Stimulated activated CD4-positive, alpha-beta T cell treated with anti-CD3 and anti-CD28 coated beads, Interleukin-2, amount 100 ng/mL, for 48 hours (primary cell): ENCODE results near the gene OR6S1.

Source experiments
- DNase-seq, 2 donors: peaks; one replicate each; pipeline ENCODE4 v3.0.0-alpha.2; 2020

Gene OR6S1, protein sequence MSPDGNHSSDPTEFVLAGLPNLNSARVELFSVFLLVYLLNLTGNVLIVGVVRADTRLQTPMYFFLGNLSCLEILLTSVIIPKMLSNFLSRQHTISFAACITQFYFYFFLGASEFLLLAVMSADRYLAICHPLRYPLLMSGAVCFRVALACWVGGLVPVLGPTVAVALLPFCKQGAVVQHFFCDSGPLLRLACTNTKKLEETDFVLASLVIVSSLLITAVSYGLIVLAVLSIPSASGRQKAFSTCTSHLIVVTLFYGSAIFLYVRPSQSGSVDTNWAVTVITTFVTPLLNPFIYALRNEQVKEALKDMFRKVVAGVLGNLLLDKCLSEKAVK

DNA sequence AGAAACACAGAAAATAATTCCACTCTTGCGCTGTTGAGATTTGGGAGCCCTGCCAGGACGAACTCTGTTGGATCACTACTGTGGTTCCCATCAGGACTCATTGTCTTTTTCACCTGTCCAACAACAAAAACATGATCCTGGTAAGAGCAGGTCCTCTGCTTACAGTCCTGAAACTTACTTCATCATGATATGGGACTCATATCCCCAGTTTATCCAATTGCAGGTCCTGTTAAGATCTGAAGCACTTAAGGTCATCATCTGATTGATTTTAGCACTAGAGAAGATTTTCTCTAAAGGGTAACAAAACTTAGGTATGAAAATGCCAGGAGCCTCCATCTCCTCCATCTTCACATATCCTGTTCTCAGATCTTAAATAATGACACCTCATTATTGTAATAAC lies at the start of gene OR6S1:
Gene OR6S1 (minus strand): TSS at position 101 of the 400 bp plus-strand sequence. CDS start 0 bp downstream, at position 101.
- no peak for DNase-seq

DNA sequence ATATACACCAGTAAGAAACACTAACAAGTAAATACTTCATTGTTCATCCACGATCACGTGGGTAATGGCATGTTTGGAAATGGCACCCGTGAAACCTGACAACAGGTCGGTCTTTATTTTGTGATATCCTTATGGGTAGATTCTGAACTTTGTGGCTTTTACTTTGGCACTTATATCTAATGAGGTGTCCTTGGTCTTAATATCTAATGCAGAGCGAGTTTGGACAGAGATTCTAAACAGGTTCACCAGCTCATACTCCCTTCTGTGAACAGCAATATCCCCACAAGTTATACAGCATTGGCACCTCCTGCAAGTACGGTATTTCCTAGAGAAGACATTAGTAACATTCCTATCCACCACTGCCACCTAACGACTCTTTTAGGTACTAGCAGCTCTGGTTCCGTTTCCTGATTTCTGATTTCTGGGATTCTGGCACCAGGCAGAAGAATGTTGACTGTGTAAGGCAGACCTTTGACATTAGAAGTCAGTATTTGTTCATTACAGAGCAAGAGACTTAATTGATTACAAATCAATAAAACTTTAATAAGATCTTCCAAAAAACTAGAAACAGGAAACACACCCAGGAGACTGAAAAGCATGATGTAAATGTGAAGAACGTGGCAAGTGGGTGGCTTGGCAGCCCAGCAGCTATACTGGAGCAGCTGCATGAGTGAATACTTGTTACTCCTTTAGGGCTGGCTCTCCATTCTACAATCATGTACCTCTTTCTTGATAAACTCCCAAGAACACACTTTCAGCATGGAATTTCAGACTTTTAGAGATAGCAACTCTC lies 49.6 kb upstream of the OR6S1 start:
- peak; percentile 20 to 28 for DNase-seq

DNA sequence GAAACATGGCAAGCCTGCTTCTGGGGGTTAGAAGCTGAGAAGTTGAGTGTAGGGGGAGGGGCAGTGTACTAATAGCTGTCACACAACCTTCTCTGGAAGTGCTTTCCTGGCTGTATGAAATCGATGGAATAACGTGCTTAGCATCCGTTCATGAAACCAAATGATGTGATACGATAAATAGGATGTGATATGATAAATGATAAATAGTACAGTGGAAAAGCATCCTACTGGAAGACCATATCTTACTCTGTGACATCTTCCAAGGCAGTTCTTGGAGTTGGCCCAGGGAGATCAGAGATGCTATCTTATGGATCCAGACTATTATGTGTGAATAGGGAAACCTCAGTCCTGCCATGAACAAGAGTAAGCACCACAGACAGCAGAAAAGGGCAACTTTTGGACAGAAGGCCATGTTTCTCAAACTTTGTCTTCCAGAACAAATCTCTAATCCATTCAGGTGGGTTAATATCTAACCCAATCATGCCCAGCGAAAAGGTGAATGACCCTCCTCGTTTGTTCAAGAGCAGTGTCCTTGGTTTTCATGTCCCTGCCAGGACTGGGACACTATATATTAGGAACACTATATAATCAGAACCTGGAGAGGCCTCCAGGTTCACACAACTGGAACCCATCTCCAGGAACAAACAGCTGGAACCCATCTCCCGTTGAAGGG lies 46.8 kb upstream of the OR6S1 start, which contains the start of gene ANG:
Gene ANG (plus strand): TSS at position 598 of the 673 bp plus-strand sequence. CDS start 4,801 bp downstream, outside the sequence.
- DNase-seq, result no peak

DNA sequence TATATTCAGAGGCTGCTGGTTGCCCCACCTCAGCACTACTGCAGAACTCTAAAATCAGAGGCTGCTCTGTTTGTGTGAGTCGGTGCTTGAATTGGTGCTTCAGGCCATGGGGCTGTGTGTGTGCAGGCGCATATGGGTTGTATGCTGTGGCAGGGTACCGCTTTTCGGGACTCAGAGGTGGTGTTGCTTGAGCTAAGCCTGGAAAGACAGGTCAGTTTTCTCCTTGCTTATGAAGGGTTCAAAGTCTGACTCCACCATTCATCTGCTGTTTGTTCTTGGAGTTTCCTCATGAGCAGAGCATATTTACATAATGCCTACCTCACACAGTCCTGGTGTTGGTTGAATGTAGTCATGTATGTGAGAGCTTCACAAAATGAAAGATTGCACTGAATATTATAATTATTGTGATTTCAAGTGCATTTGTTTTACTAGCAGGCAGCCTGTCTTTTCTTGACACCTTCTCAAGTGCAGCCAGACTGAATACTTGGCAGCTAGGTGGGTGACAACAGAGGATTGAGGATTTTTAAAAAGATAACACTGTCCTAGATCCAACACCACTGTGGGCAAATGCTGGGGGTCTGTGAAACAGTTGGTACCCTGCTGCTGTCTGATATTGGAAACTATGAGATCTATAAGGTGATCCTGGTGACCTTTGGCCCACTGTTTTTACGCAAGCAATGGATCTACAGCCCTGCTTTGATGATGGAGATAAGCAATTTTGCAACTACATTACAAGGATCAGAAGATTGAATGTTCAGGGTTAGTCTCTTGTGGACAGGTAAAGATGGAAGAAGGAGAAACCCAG lies 46.1 kb upstream of the OR6S1 start:
- DNase-seq, result no peak

DNA sequence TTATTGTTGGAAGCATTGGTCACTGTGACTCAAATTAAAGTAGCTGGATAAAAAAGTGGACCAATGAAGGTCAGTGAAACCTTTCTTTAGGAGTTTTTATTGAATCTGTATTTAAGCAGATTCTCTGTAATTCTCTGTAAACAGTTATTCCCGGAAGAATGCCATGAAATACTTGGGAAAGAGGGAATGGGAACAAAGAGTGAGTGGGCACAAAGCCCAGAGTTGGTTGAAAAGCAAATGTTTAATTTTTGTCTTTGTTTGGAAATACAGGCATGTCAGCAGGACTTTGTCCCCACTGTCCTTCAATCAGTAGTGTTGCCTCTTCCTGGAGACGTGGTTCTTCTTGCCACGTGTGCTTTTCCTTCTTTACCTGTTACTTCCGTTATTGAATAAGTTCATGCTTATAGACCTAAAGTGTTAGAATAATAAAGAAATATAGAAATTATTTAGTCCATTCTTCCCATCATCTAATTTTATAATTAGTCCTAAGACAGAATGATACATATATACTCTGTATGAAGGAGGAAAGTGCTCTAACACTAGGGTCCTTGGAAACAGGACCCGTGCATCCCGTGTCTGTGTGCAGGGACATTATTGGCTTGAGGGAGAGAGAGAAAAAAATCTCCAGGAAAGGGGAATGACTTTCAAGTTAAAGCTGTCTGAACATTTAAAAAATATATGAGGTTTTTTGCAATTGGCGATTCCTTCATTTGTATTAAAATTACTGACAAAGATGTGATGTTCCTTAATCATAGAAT lies 45.1 kb upstream of the OR6S1 start:
- DNase-seq, result no peak

DNA sequence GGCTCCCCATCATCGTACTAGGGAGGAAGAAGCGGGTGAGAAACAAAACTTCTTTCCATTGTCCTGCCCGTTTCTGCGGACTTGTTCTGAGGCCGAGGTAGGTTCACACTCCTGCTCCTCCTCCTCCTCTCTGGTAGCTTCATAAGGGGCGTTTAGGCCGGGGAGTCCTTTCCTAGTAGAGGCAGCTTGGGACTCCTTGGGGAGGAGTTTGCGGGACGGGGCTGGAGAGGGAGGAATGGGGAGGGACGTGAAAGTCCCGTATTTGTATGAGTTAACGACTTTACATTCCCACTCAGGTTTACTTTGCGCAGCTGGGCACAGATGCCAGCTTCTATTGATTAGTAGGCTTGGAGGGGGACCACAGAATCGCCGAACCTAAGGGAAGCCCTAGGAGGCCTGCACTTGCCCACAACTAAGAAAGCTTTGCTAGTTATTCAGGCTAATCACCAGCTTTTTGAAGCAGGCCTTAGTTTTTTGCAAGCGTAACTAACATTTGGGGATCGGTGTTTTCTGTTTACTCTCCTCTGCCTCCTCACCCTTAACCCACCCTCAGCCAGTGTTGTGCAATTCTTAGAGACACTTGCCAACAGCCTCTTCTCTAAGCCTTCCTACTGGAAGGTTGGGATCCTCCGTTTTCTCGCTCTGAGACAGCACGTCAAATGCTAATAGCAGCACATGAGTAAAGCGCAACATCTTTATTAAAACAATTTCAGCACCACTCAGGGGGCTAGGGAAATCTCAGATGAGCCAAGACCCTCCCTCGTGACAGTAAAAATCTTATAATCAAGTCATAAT lies 43.4 kb upstream of the OR6S1 start:
- DNase-seq, result no peak

DNA sequence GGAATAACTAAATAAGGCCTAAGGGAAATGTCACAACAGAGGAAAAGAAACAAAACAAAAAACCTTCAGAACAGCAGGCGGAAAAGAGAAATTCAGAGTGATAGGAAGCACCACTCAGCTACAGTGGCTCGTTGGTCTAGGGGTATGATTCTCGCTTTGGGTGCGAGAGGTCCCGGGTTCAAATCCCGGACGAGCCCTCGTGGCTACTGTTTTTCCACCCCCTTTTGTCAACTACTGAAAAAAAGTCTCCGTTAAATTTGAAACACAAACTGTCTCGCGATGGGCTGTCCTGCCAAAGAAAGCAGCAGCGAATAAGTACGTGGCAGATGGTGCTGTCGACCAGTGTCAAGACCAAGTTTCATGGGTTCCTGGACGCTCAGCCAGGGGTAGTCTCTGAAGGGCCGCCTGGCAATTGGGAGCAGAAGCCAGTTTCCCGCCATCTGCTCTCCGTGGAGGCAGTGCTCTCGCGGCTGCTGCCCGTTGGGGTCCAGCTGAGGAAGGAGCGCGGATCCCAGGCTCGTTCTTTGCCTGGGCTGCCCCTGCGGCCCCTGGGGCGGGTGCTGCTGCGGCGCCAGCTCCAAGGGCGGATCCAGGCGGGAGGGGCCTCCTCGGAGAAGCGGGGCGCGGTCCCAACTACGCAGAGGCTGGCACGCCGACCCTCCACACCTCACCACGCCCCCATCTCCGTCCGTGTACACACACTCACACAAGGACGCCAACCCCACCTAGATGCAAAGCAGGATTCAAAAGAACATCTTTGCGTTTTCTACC lies 42.6 kb upstream of the OR6S1 start, which contains the start of gene RNASE4:
Gene RNASE4 (plus strand): TSS at position 670 of the 771 bp plus-strand sequence. CDS start 14,812 bp downstream, outside the sequence.
- peak; percentile 82 to 84 for DNase-seq

DNA sequence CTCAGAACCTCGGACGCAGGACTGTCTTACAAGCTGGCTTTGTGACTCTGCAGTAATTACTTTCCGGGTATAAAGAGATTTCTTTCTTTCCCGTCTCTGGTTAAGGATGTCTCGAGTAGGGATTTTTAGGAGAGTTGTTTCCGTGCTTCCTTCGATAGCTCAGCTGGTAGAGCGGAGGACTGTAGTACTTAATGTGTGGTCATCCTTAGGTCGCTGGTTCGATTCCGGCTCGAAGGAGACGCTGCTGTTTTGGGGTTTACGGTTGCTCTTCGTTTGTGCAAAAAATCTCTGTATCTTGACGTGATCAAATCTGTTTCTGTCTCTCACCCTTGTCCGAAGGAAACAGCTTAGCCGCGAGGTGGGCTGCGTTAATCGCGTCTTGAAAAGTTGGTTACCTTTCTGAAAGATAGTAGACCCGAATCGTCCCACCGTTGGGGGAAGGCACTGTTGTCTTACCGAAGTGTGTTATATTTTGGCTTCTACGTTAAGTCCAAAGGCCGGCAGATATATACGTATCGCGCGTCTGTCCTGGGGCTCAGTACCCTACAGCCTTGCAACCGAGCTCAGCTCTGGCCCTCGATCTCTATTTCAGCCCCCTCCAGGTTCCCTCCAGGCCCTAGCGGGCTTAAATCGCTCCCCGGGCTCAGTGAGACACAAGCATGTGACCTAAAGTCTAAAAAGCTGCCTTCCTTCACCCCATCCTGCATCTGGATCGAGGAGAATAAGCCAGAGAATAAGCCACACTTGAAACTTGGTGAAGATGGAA lies 41.8 kb upstream of the OR6S1 start:
- DNase-seq, result peak; percentile 78 to 84

DNA sequence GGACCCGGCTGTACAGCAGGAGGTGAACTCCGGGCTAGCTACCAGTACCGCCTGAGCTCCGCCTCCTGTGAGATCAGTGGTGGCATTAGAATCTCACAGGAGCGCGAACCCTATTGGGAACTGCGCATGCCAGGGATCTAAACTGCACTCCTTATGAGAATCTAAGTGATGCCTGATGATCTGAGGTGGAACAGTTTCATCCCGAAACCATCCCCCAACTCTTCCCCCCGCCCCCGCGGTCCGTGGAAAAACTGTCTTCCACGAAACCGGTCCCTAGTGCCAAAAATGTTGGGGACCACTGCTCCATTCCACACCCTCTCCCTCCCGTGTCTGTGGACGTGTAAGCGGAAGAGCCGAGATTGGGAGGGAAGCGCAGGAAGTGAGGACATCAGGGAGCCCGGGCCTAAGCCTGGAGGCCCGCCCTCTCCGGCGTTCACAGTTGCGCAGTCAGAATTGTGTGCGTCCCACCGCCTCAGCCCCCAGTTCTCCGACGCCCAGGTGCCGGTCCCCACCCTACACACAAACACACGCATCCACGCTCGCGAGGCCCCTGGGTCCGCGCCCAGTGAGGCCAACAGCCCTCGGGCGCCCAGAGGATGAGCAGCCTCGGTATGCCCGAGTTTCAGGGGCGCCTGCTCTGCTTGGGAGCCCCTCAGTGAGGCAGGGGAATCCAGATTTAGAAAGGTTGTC lies 41.1 kb upstream of the OR6S1 start:
- peak; percentile 63 to 65 for DNase-seq

DNA sequence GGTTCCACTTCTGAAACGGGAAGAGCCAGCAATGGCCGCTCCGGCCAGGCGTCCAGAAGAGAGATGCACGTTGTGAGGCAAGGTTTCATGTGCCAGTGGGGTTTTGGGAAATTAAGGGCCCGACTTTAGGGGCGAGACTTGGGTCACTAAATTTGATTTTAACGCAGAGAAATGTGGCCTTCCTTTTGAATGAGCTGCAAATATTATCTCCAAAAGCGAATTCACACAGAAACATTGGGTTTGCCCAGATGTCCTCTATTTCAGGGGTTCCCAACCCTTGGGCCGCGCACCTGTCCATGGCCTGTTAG lies 40.6 kb upstream of the OR6S1 start:
- DNase-seq, result no peak

DNA sequence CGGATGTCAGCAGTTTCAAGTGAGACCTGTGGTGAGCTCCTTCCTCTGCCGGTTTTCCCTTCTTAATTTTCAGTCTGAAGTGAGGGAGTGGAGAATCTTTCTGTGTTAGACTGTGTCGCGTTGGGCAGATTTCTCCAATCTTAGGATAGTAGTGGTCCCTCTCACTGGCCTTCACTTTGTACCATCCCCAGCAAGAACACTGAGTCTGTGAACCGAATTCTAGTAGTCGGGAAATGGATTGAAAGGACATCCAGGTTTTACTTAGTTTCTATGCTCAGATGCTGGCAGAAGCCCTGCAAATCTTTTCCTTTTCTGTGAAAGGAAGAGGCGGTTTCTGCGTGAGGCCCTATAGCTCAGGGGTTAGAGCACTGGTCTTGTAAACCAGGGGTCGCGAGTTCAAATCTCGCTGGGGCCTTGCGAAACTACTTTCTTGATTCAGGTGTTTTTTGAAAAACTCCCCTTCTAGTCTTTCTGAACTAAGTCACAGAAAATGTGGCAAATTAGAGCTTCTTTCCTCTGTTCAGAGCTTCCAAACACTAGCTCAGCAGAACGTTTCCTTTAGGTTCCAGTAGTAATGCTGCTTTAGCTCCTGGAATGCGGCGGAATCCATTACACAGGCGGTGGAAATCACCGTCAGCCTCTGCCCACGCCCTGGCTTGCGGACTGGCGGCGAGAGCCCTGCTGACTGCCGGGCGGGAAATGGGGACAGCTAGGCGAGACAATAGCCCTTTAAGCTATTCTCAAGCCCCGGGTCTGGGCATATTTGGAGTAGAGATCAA lies 40.0 kb upstream of the OR6S1 start:
- DNase-seq, result peak; percentile 89 to 92

DNA sequence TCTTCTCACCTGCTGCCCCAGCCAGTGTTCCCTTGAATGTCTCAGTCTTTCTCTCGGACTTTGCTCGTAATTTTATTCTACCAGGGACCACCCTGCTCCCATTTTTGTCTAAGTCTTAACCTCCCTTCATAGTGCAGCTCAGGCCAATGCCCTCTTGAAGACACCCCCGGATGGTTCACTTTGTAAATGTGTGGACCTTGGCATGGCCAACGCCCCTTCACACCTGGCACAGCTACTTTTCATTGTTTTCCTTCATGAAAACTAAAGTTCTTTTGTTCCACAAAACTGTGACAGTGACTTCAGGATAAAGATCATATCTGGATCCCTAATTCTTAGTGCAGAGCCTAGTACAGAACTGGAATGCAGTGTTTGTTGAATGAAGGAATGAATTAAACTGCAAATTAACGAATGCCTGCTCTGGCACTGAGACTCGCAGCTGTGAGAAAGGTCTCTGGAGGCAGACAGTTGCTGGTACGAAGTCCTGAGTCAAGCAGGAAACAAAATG lies 39.4 kb upstream of the OR6S1 start:
- no peak for DNase-seq

DNA sequence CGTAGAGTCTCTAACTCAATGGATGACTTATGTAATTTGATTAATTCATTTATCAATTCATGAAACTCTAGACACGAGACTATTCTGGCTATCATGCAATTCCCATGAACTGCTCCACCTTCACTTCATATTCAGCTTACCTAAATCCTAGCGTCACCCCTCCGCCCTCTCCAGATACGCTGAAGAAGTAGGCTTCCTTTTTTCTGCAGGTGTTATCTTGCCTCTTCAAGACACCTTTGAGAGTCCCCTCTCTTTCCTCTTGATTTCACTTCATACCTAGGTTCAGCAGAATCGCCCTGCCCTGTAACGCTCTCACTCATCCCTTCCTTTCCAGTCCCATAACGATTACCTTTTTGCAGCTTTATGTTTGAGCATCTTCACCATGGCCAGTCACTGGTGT lies 38.9 kb upstream of the OR6S1 start:
- no peak for DNase-seq

DNA sequence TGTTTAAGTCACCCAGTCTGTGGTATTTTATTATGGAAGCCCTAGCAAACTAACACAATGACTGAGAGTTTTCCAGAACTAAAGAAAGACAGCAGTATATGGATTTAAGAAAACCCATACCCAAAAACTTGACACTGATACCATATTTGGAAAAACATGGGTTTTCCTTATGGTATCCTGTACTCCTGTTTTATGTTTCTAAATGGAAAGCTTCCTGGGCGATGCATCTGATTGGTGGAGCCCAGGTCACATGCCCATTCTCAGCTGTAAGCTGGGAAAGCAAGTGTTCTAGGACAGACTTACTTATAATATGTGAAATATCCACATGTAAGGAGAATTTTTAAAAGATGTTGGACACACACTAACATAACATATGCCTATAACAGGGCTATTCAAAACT lies 38.4 kb upstream of the OR6S1 start:
- DNase-seq, result no peak

DNA sequence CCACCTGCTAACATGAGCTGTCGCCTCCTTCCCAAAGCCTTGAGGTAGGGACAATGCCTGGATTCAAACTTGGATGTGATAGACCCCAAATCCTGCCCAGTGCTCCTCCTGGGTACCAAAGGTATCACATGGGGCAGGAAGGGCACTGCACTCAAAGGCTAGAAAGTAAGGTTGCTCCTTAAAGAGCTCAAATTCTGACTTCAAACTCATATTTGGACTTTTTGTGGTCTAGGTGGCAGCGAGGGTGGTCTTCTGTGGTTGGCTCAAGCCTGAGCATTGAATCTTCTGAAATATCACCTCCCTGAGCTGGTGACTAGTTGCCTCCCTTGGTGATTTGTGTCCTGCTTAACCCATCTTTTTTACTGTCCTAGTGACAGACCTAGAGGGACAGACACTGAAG lies 34.6 kb upstream of the OR6S1 start:
- DNase-seq, result no peak

DNA sequence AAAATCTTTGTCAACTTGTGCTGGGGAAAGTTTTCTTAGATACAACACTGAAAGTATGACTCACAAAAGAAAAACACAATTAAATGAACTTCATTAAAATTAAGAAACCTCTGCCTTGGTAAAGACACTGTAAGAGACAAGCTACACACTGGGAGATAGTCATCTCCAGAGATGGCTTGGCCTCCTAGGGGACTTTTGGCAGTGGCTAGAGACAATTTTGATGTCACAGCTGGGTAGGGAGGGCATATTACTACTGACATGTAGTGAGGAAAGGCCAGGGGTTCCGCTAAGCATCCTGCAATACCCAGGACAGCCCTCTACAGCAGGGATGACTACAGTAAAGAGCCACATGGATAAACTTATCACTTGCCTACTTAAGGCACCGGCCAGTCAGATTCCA lies 34.2 kb upstream of the OR6S1 start:
- no peak for DNase-seq

DNA sequence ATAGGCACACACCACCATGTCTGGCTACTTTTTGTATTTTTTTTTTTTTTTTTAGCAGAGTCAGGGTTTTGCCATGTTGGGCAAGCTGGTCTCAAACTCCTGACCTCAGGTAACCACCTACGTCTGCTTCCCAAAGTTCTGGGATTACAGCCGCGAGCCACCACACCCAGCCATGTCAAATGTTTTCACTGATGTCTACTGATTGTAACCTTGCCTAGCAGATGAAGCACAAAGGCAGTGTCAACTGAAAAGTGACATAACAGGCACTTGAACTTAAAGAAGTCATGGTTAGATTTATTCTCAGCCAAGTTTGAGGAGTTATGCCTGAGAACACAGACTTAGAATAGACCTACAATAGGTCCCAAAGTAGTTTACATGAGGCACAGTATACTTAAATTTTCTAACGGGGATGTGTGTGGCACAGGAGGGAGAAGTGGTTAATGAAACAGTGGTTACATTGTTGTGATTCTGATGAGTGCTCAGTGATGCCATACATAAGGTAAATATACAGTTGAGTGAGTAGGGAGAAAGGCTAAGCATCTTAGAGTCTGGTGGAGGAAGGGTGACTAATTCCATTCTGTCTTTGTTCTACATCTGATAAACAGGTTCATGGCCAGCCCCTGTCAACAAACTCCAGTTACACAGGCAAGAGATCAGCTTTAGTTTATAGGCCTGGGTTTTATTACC lies 30.2 kb upstream of the OR6S1 start:
- no peak for DNase-seq
